Stimulated activated CD4-positive, alpha-beta T cell treated with anti-CD3 and anti-CD28 coated beads, Interleukin-2, amount 100 ng/mL, for 4 hours (primary cell): ENCODE results near the gene HOXB1.

ENCODE experiments used
- DNase-seq: peaks from one replicate; pipeline ENCODE4 v3.0.0-alpha.2; 2020; ENCODE audit warnings: low read depth

HOXB1 gene

GRCh38 chr17:48530887-48531272 is at the start of gene HOXB1:
Gene HOXB1, minus strand, starts transcription at chr17:48531011. Its CDS starts 107 bp downstream, at chr17:48530904.
- DNase-seq = no peak

GRCh38 chr17:48579760-48580554 is 49.1 kb upstream of the HOXB1 start:
- DNase-seq = no peak

DNA sequence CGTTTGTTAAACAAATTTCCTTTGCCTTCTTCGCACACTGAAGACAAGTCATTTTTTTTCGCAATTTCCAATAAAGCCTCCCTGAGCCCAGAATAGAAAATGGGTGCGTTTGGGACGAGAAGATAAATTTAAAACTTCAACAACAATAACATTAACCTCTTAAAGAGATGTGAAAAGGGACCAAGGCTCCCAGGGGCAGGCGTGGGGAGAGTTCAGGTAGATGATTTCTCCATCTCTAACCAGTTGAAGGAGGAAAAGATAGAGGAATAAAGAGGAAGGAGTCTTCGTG is 48.6 kb upstream of the HOXB1 start:
- DNase-seq = no peak

- DNase-seq = no peak
These were observed 48.0 kb upstream of the HOXB1 start for GRCh38 chr17:48578616-48579470.

- peak; percentile 52 for DNase-seq
These were observed 47.3 kb upstream of the HOXB1 start, which contains the start of gene HOXB4 for GRCh38 chr17:48577946-48578615. Gene HOXB4, minus strand, starts transcription at chr17:48578350. Its CDS starts 31 bp downstream, at chr17:48578319.

DNA sequence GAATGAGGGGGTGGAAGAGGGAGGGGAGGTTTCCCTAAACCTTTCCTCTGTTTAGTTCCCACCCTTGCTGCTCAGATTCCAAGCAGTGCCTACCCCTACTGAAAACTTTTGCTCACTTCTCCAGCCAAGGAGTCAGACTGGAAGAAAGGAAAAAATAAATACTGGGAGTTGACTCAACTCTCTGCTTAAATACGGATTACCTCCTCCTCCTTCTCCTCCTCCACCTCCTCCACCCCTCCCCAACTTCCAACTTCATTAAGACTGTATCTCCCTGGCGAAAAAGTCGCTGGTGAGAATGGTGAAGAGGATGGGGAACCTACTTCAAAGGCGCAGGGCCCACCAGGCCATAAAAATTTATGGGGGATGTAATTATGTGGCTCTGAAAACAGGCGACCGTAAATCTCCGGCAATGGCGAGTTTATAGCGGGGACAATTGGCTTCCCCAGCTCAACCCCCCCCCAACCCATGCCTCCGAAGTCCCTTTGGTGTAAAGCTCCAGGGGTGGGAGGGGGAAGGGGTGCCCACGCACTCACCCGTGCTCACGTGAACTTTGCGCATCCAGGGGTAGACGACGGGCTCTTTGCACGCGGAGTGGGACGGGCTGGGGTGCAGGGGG is 46.6 kb upstream of the HOXB1 start:
- DNase-seq = no peak

DNA sequence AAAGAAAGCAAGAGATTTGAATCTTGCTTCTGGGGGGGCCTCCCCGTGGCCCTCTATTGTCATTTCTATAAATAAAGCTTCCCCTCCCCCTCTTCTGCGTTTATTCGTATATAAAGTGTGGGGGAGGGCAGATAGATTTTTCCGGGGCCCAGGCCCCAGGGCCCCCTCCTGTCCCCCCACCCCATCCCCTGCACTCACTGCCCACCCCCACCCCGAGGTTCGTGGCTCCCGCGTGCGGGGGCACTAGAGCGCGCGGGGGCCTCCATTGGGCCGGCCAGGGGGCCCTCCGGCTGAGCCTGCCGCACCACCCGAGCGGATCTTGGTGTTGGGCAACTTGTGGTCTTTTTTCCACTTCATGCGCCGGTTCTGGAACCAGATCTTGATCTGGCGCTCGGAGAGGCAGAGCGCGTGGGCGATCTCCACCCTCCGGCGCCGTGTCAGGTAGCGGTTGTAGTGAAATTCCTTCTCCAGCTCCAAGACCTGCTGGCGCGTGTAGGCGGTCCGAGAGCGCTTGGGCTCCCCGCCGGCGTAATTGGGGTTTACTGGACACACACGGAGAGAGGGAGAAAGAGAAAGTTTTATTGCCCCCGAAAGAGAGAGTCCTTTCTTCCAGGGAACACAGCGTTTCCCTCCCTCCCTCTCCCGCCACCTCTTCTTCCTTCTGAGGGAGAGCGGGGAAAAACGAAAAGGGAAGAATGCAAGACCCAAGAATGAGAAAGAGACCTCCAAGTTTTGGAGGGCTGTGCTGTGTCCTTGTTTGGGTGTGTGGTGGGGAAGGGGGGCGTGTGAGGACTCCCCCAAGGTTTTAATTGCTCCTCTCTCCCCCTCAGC is 45.9 kb upstream of the HOXB1 start:
- DNase-seq = no peak

- no peak for DNase-seq
These were observed 45.1 kb upstream of the HOXB1 start for GRCh38 chr17:48575673-48576478.

GRCh38 chr17:48575066-48575582 is 44.3 kb upstream of the HOXB1 start:
- no peak for DNase-seq

GRCh38 chr17:48574505-48575065 is 43.8 kb upstream of the HOXB1 start:
- no peak for DNase-seq

DNA sequence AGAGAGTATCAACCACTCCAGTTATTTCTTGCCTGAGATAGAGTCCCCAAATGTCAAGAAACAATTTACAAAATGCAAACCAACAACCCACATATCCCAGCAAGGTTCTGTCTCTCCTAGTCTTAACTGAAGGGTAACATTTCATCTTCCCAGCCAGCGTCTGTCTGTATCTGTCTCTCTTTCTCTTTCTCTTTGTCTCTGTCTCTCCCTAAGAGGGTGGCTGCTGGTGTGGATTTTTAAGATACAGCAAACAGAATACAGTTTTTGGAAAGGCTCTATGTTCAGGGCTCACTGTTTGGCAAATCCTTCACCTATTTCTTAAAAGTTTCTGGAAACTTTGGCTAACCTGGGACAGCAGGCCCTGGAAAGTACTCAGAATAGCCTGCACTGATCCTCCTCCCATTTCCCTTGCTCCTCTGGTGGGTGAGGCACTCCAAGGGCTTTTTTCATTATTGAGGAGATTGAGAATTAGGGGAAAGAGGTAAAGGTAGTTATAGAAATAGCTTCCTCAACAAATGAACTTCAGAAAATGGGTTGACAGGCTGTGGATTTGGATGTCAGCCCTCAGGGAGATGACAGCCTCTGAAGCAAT is 41.1 kb upstream of the HOXB1 start:
- DNase-seq = no peak

- no peak for DNase-seq
These were observed 40.4 kb upstream of the HOXB1 start for GRCh38 chr17:48571024-48571818.

GRCh38 chr17:48570325-48571023 is 39.7 kb upstream of the HOXB1 start:
- no peak for DNase-seq

GRCh38 chr17:48569674-48570324 is 39.0 kb upstream of the HOXB1 start:
- DNase-seq = no peak

- DNase-seq = no peak
These were observed 38.4 kb upstream of the HOXB1 start for GRCh38 chr17:48569240-48569582.

DNA sequence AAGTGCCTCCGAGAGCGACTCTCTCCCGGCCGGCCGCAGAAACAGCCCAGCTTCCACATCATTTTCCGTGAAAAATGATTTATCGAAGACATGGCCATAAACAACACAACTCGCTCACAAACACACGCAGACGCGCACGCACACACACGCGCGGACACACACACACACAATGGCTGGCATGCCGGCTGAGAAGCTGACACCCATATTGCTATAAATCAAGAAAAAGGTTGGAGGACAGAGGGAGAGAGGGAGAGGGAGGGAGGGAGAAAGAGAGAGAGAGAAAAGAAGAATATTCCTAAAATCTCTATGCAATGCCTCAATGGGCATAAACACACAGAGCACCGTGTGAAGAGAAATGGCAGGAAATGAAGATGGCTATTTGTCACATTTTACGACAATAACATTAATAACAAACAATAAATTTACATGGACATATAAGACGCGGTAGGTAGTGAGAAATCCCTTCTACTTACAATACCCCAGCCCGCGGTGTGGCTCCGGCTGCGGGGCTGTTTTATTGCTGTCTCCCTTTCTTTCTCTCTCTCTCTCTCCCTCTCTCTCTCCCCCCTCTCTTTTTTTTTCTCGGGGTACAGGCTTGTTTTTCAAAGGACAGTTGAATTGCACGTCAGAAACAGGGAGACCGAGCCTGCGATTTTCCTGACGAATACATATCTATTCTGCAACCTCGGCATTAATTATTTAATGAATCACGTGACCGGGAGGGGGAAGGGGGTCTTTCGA is 37.9 kb upstream of the HOXB1 start:
- DNase-seq = no peak
